Measurements from ENCODE around the gene STUM. TPM values are rescaled to one million over a fixed set of nuclear protein-coding genes. Genes with fewer than 3 reads are reported as not detected.

STUM gene
- total RNA-seq, 1 donor from 2014 or later, result 0.09 TPM

DNA sequence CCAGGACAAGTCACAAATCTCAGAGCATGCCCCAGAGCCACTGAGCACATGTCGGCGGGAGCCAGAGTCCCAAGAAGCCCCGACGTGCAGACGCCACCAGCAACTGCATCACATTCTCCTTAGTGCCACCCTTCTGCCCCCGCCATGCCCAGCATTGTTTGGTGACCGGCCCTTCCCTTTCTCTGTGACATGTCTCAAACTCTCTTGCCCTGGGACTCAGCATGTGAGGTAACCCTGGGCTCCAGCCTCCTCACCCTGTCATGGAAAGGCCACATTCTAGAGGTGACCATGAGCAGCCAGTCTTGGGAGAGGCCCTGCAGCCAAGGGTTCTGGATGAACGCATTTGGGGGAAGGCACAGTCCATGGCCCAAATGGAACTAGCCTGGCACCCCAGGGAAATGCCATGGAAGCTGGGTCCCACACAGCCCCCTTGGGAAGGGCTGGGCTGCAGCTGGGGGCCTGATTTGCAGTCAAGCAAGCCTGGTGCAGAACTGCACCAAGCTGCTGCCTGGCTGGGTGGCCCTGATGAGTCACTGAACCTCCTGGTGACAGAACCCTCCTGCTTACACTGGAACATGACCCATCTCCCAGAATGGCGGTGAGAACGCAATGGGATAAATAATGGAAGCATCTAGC lies 96.1 kb downstream of the STUM start:
- H3K9me3 Mint-ChIP-seq, result no peaks in the 10 kb centered on the region

DNA sequence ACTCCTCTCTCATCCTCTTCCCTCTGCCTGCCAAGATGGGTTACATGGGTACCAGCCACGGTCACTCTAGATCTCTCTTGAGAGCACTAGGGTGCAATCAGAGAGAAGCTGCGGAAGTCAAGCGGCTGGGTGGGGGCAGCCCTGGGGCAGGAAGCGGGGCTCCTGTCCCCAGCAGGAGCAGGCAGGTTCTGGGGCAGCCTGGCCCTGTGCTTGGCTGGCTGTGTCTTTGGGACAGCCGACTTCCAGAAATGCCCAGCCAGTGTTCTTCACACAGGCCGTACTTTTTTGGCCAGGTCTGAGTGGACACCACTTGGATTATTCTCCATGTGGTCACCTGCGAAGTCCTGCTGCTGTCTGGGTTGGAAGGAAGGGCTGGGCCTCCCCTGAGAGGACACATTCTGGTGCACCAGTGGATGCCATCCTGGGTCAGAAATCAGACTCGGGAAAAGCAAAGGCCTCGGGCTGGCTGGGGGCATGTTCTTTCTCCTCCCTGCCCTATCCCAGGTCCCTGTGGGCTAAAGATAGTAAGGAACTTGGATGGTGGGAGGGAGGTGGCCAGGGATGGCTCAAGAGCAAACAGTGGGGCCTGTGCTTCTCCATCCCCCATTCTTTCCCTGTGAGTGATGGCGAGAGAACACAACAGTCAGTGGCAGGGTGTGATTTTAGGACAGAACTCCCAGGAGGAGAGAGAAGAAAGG lies 96.9 kb downstream of the STUM start:
- H3K36me3 Mint-ChIP-seq, result peaks cover 11% of the 10 kb centered on the region
- H3K4me3 Mint-ChIP-seq, result no peak overlapping the region
- no peak for DNase-seq (ENCODE audit: low spot score in 2 of 2, unreplicated experiment in 2 of 2)
- H3K4me1 Mint-ChIP-seq, result peaks cover 6% of the 10 kb centered on the region
- no peaks in the 10 kb centered on the region for H3K27me3 Mint-ChIP-seq (ENCODE audit: low read depth)
- no peak overlapping the region for H3K27ac Mint-ChIP-seq
- TF ChIP-seq, protein P1, sequence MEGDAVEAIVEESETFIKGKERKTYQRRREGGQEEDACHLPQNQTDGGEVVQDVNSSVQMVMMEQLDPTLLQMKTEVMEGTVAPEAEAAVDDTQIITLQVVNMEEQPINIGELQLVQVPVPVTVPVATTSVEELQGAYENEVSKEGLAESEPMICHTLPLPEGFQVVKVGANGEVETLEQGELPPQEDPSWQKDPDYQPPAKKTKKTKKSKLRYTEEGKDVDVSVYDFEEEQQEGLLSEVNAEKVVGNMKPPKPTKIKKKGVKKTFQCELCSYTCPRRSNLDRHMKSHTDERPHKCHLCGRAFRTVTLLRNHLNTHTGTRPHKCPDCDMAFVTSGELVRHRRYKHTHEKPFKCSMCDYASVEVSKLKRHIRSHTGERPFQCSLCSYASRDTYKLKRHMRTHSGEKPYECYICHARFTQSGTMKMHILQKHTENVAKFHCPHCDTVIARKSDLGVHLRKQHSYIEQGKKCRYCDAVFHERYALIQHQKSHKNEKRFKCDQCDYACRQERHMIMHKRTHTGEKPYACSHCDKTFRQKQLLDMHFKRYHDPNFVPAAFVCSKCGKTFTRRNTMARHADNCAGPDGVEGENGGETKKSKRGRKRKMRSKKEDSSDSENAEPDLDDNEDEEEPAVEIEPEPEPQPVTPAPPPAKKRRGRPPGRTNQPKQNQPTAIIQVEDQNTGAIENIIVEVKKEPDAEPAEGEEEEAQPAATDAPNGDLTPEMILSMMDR (IDR thresholded peaks at IDR 0.05; ENCODE audit: unreplicated experiment), result no peak
- H3K9me3 Mint-ChIP-seq, result no peaks in the 10 kb centered on the region

More for the DNA sequence above, 96.1 kb downstream of the STUM start:
- TF ChIP-seq, protein P1 (IDR thresholded peaks at IDR 0.05; ENCODE audit: unreplicated experiment), result no peak
- Mint-ChIP-seq H3K27ac (no peak overlapping the region), H3K4me1 (peaks cover 6% of the 10 kb centered on the region), H3K36me3 (peaks cover 11% of the 10 kb centered on the region), H3K27me3 (ENCODE audit: low read depth) (no peaks in the 10 kb centered on the region), H3K4me3 (no peak overlapping the region)
- no peak for DNase-seq (ENCODE audit: low spot score in 2 of 2, unreplicated experiment in 2 of 2)

DNA sequence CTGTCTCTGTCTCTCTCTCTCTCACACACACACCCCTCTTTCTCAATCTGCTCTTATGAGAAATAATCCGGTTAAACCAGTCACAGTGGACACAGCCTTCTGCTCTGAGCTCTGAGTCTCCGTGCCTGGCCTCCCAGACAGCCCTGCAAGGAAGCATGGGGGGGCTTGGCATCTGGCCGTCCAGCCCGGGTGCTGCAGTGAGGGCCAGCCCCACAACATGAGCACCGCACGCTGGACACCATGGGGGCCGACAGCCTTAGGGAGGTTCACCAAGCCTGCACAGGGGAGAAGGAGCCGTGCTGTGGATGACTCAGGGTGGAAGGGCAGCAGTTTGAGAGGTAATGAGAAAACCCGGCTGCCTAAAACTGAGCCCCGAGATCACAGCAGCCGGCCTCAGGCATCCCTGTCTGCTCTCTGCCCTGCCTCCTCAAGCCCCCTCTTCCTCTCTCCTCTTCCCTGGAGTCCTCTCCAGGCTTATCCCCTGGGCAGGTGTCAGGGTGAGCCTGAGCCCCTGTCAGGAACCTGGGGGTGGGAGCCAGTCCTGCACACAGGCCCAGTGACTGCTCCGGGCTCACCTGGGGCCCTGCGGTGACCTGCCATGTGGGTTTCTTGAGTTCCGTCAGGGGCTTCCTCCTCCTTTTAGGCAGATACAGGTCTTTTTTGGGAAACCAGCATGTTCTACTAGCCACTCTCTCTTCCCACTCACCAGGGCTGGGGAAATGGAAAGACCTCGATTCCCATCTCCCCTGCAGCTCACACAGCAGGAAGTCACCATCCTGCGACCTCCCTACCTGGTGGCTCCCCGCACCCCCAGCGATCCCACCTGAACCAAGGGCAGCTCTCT lies 97.7 kb downstream of the STUM start:
- peaks cover 6% of the 10 kb centered on the region for H3K4me1 Mint-ChIP-seq
- no peak overlapping the region for H3K4me3 Mint-ChIP-seq
- TF ChIP-seq, protein P1 (IDR thresholded peaks at IDR 0.05; ENCODE audit: unreplicated experiment), result no peak
- no peak overlapping the region for H3K27ac Mint-ChIP-seq
- peaks cover 11% of the 10 kb centered on the region for H3K36me3 Mint-ChIP-seq
- H3K27me3 Mint-ChIP-seq (ENCODE audit: low read depth), result no peaks in the 10 kb centered on the region
- no peak for DNase-seq (ENCODE audit: low spot score in 2 of 2, unreplicated experiment in 2 of 2)
- no peaks in the 10 kb centered on the region for H3K9me3 Mint-ChIP-seq

DNA sequence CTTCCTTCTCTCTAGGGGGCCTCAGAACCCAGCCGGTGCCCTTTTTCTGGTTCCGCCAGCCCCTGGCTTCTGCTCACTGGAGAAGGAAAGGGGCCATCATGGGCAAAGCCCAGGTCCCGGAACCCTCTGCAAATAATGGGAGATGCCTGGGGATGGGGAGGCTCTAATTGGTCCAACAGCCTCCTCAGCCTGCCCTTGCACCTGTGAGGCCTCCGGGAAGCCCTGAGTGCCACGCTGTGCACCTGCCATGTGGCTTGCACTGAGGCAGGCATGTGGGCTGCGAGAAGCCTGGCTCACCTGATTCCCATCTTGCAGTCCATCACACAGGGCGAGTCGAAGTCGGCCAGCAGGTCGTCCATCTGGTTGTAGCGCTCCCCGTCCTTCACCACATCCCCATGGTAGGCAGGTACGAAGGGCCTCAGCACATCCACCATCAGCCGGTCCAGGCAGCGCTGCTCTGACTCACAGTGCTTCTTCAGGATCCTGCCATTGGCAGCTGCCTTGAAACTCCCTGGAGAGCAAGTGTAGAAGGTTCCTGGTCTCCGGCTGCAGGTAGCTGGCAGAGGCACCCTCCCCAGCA lies 98.4 kb downstream of the STUM start:
- TF ChIP-seq, protein P1 (IDR thresholded peaks at IDR 0.05; ENCODE audit: unreplicated experiment), result no peak
- H3K36me3 Mint-ChIP-seq, result peaks cover 11% of the 10 kb centered on the region
- H3K4me1 Mint-ChIP-seq, result peaks cover 6% of the 10 kb centered on the region
- H3K4me3 Mint-ChIP-seq, result no peak overlapping the region
- no peak overlapping the region for H3K27ac Mint-ChIP-seq
- DNase-seq (ENCODE audit: low spot score in 2 of 2, unreplicated experiment in 2 of 2), result no peak
- no peaks in the 10 kb centered on the region for H3K27me3 Mint-ChIP-seq (ENCODE audit: low read depth)
- no peaks in the 10 kb centered on the region for H3K9me3 Mint-ChIP-seq

DNA sequence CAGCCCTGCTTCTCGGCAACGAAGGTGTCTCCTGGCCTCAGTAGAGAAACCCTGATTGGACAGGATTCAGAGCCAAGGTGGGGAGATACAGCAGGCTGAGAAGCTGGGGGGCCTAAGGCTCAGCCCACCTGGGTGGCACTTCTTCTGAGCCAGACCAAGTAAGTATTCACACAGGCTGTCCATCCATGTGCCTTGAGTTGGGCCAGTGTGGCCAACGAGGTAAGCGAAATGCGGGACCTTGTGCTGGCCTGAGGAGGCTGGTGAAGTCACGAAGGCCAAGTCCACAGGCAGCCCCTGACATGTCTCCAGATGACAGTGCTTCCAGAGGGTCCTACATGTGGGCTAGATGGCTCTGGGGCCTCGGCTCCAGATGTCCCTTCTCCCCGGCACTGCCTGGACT lies 99.2 kb downstream of the STUM start:
- H3K27ac Mint-ChIP-seq, result no peak overlapping the region
- no peaks in the 10 kb centered on the region for H3K9me3 Mint-ChIP-seq
- TF ChIP-seq, protein P1 (IDR thresholded peaks at IDR 0.05; ENCODE audit: unreplicated experiment), result no peak
- H3K4me3 Mint-ChIP-seq, result no peak overlapping the region
- DNase-seq (ENCODE audit: low spot score in 2 of 2, unreplicated experiment in 2 of 2), result no peak
- peaks cover 6% of the 10 kb centered on the region for H3K4me1 Mint-ChIP-seq
- H3K27me3 Mint-ChIP-seq (ENCODE audit: low read depth), result no peaks in the 10 kb centered on the region
- peaks cover 11% of the 10 kb centered on the region for H3K36me3 Mint-ChIP-seq
